Stimulated activated CD4-positive, alpha-beta T cell treated with anti-CD3 and anti-CD28 coated beads, Interleukin-4, amount 100 ng/mL, for 48 hours (primary cell): ENCODE data around the gene PTPN1.
A peak's percentile ranks its signal among the peaks of the same experiment; 100 is the strongest.

ENCODE experiments used
- DNase-seq, 2 donors: peaks; one replicate each; pipeline ENCODE4 v3.0.0-alpha.2; 2020; ENCODE audit warnings: low read depth in 2 of 2

PTPN1 gene

DNA sequence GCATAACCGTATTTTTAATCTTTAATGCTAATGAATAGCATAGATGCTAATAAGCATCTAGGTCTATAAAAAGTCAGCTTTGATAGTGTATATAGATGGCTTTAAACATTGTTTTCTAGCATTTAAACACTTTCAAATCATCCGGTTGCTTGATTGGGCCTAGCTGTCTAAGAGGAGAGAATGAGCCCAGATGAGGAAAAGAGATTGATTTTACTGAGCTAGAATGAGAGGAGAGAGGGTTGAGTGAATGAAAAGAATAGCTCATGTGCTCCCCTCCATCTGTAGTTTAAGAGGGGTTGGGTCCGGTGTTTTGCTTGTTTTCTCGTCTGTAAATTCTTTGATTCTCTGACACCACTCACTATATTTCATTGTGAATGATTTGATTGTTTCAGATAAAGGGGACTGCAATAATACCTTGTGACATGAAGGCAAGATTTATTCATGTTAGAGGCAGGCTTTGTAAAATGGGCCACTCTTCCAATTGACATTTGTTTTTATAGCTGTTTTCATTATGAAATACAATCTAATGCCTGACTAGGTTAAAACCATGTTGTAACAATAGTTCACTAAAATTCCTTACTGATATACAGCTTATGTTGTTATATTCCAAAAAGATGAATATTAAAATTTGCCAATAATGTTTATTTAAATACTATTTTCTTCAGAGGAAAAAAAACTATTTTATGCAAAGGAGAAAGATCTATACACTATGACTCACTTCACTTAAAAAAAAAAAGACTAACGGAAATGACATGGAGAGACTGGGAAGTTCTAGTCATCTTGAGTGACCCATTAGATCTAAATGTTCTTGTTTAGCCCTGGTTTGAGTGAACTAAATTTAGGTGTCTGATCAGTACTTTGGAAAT lies 3.2 kb downstream of the PTPN1 start:
- no peak for DNase-seq

- DNase-seq = no peak
Measured at GRCh38 chr20:50514035-50514337, 3.8 kb downstream of the PTPN1 start.

DNA sequence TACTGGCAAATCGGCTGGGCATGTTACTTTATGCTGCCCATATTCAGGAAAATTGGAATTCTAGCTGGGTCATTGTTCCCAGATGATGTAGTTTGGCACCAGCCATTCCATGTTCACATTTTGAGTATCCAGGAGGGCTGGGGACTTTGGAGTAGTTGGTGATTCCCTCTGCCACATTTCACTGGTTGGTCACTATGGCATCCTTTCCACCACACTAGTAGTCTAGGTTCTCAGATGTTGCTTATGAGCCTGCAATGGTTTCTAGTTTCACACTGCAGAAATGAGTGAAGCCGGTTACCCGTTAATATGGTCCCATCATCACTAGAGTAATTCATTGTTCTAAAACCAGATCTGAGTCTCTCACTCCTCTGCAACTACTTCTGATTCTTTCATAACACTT lies 4.6 kb downstream of the PTPN1 start:
- DNase-seq = no peak

- DNase-seq = no peak
Measured at GRCh38 chr20:50515471-50516106, 5.4 kb downstream of the PTPN1 start.

DNA sequence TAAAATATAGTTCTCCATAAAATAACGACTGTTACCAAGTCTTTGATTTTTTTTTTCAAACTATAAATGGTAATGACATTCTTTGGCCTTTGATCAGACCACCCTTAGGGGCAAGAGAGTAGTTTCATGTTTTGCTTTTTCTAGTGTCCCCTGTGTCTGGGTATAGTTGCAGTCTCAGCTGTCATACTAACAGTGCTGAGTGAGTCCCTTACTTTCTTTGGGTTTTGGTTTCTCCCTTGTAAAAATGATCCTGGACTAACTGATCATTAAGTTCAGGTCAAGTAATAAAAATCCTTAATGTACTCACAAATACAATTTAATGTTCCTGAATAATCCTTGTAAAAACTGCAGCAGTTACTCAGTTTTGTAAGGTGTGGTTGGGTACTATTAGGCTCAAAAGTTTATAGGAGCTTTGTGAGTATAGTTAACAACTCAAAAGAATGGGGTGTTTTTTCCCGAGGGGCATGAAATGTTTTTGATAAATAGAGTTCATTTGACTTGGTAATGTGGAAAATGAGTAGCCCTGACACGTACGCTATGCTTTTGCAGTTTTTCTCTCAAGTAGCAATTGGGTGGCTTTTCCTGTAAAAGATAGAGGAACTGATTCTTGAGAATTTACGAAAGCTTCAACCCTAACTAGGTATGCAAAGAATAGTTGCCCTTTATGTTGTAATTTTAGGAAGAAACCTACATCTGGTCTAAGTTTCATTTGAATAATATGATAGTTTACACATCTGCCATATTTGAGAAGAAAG lies 6.2 kb downstream of the PTPN1 start:
- DNase-seq = no peak

- no peak for DNase-seq
Measured at GRCh38 chr20:50516935-50517816, 7.0 kb downstream of the PTPN1 start.

GRCh38 chr20:50517817-50518154 lies 7.6 kb downstream of the PTPN1 start:
- no peak for DNase-seq

- DNase-seq = no peak
Measured at GRCh38 chr20:50518270-50518721, 8.1 kb downstream of the PTPN1 start.

DNA sequence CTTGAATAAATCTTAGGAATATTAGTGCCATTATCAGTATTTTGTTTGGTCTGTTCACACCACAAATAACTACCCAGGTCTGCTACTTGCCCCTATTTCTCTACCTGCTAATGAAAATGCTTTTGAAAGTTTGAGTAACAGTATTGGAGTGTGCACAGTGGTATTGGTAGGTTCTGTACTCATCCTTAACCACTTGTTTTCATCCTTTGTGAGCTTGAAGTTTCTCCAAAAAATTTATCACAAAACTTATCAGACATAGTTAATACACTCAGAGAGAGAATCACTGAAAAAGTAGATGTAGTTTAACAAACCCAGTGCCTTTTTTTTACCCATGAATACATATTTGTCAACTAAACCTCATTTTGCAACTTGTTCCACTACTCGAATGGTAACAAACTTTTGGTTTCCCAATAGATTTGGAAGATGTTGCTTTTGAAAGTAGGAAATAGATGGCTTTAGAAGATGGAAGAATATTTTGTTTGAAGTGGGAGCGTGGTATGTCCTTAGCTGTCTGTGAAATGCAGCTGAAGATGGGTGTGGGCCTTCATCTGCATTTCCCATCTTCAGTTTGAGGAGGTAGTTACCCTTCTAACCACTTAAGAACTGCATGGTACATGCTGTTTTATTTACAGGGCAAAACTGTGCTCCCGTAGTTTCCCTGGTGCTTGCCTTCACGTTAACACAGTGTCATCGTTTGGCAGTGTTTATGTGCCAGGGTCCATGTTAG lies 9.0 kb downstream of the PTPN1 start:
- no peak for DNase-seq

DNA sequence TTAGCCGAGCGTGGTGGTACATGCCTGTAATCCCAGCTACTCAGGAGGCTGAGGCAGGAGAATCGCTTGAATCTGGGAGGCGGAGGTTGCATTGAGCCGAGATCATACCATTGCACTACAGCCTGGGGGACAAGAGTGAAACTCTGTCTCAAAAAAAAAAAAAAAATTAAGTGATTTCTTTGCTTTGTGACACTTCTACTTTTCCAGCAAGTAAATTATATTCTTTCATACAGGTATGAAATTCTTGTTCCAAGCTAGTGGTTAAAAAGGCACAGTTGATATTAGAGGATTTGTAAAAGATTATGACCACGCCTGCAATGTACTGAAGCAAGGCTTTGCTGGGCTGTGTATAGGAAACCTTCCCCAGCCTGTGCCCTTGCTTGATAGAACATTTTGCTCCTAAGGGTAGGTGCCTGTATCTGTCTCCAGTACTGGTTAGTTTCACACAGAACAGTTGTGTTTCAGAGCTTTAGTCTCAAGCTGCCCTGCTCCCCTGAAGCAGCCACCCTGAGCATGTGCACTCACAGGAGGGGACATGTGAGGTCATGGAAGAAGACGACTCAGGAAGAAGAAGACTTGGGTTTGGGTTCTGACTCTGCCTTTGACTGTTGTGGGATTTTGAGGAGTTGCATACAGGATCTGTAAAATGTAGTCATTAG lies 10.2 kb downstream of the PTPN1 start:
- DNase-seq = peak in 1 of 2 donors; percentile 45

- no peak for DNase-seq
Measured at GRCh38 chr20:50521221-50522052, 11.3 kb downstream of the PTPN1 start.

DNA sequence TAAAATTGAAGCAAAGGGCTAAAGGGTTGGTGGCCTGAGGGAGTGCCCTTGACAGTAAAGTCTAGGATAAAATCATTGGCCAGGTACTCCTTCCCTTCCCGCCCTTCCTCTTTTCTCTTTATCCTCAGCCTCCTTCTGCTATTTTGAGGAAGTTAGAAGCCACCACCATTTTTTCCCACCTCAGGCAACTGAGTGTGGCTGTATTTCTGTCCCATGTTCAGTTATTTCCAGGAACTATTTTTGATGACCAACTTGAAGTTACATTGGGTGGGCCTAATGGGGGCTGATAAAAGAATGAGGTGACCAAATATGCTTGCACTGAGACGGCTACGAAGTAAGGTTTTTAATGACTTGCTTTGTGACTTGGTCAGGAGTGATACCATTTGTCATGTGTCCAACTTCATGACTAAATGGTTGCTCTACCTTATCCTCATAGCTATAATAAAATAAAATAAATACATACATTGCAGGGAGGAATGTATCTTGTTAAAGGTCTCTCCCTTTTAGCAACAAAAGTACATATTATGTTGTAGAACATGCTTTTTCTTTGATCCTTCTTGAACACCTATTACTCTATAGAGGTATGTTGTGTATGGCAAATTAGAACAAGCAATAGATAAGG lies 12.0 kb downstream of the PTPN1 start:
- no peak for DNase-seq

GRCh38 chr20:50523552-50524167 lies 13.5 kb downstream of the PTPN1 start:
- DNase-seq = no peak

DNA sequence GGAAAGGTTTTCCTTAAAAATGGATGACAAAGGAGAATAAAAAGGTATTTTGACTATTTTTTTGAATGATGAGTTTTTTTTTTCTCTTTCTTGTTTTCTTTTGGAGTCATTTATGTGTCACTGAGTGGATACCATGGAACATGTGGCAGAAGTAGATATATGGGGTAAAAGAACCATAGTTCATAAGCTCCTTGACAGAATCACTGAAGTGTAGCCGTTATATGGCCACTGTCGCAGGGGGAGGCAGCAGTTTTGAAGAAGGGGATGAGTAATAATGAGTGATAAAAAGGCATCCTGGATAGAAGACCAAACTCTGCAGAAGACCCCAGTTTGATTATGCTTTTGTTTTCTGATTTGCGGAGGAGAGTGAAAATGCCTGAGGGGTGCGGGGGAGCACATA lies 15.5 kb downstream of the PTPN1 start:
- no peak for DNase-seq

DNA sequence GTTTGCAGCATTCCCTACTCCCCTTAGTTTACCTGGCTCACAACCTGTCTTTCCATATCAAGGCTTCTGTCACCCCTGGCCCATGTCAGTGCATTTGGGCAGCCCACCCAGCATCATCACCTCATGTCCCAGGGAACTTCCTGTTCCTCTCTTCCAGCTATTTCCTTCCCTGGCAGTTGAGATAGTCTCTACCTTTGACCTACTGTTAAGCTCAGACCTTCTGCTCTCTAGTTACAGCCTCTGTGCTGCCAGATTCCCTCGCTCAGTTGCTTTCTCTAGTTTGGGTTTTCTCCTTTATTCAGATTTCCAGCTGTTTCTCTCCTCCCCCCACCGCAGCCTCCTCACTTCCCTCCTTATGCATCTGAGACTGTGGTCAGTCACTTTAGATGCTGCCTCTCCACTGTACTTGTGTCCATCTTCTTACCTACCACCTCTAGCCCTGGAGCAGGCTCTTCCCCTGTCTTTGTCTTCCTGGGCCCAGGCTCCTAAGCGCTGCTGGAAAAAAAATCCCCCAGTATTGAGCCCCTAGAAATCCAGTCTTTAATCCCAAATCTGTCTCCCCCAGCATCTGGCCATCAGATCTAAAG lies 16.3 kb downstream of the PTPN1 start:
- no peak for DNase-seq

DNA sequence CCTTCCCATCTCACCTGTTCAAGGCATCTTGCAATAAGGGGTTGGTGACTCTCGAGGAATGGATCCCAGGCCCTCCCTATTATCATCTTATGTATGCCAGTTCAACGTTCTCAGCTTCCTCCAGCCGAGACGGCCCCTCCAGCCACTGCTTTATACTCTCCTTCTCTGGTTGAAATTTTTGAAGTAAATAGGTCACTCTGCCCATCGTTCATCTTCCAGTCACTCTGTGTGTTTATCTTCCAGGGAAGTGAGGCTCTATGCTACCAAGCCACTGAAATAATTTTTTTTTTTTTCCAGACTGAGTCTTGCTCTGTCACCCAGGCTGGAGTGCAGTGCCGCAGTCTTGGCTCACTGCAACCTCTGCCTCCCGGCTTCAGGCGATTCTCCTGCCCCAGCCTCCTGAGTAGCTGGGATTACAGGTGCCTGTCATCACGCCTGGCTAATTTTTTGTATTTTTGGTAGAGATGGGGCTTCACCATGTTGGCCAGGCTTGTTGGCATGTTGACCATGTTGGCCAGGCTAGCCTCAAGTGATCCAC lies 17.0 kb downstream of the PTPN1 start:
- no peak for DNase-seq

DNA sequence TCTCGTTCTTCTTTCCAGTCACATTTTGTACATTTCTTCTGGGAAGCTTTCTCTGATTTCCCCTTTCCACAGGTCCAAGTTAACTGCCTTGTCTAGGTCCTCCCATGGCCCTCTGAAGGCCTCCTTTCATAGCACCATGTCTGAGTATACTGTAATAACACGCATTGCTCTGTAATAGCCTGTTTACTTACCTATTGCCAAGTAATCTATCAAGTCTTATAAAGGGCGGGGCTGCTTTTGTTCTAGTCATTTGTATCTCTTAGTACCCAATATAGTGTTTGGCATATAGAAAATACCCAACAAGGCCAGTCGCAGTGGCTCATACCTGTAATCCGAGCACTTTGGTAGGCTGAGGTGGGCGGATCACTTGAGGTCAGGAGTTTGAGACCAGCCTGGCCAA lies 17.9 kb downstream of the PTPN1 start:
- DNase-seq = no peak

- DNase-seq = no peak
Measured at GRCh38 chr20:50528804-50529351, 18.7 kb downstream of the PTPN1 start.
